Lower lobe of right lung (tissue), 2 donors: ENCODE measurements around the gene PATZ1. TPM values are rescaled to one million over a fixed set of nuclear protein-coding genes. Genes with fewer than 3 reads are reported as not detected.
"Not testable (repeated sequence)": the region's sequence is repeated elsewhere in the genome, so short reads cannot be mapped to it uniquely, and the experiment has no call there.

Experiments
- ATAC-seq, 2 donors: fragments of 200-7000 bp; cut with Tn5 transposase; one replicate each; pipeline ENCODE4 v1.9.1; 2020 to 2022; ENCODE audit warnings: mild to moderate bottlenecking in 2 of 2, moderate library complexity in 2 of 2
- DNase-seq: peaks from one replicate; pipeline ENCODE4 v3.0.0-alpha.2; 2020
- H3K27ac ChIP-seq: fragments of 200-600 bp; one replicate; pipeline ENCODE4 v1.8.0; 2022
- H3K27me3 ChIP-seq: fragments of 200-600 bp; one replicate; pipeline ENCODE4 v1.8.0; 2022; ENCODE audit warnings: low read depth
- H3K36me3 ChIP-seq: fragments of 200-600 bp; one replicate; pipeline ENCODE4 v1.8.0; 2022; ENCODE audit warnings: mild to moderate bottlenecking
- H3K4me1 ChIP-seq: fragments of 200-600 bp; one replicate; pipeline ENCODE4 v1.8.0; 2022
- H3K4me3 ChIP-seq: fragments of 200-600 bp; one replicate; pipeline ENCODE4 v1.8.0; 2022; ENCODE audit warnings: mild to moderate bottlenecking
- H3K9me3 ChIP-seq: fragments of 200-600 bp; one replicate; pipeline ENCODE4 v1.8.0; 2022
- CTCF ChIP-seq: fragments of 200-600 bp; IDR thresholded peaks from one replicate; pipeline ENCODE4 v1.8.0; 2022; ENCODE audit warnings: antibody characterized with exemption, mild to moderate bottlenecking
- intact Hi-C: fragments of 100-400 bp; cut with DNase I; formaldehyde crosslinking; loops from one replicate; pipeline ENCODE4 v1.11.0; 2022
- long read RNA-seq: library from polyadenylated mRNA; unstranded; transcript quantifications from one replicate; pipeline ENCODE4 v2.0.0, GENCODE V29; 2021
- total RNA-seq: library from RNA; stranded (reverse); fragmentation: NEBNext Ultra II Directional; extraction: Animal tissue kit (Norgen Biotek cat#: 25700); gene quantifications from one replicate; pipeline ENCODE4 v1.2.1, GENCODE V29; 2021
- donor health status: DM: no; HTN: yes; CAD: no; lungs with severe emphysema.

Gene PATZ1
- 25.8 TPM for total RNA-seq
- long read RNA-seq, transcript PATZ1-201 (3 exons, 2,516 nt) = major isoform, 8 of 40 reads
- long read RNA-seq, transcript PATZ1-204 (5 exons, 3,711 nt) = minor isoform, 5 of 40 reads
- long read RNA-seq, transcript PATZ1-203 (4 exons, 3,638 nt) = minor isoform, 6 of 40 reads
- long read RNA-seq, partial matches to known transcripts = 7 of 40 reads
- long read RNA-seq, other reads (novel, unspliced or antisense) = 9 of 40 reads

- Histone ChIP-seq H3K27ac (peak within 1 kb of the TSS; percentile 92), H3K4me3 (peak within 1 kb of the TSS; percentile 80), H3K9me3 (no peaks in the 10 kb centered on the region), H3K4me1 (peaks cover 46% of the 10 kb centered on the region), H3K36me3 (peaks cover 19% of the 10 kb centered on the region), H3K27me3 (no peaks in the 10 kb centered on the region)
- DNase-seq (peak; percentile 81), ATAC-seq (peak; percentile 23 to 35)
- TF ChIP-seq CTCF = no peak
- intact Hi-C loops = no loop called here
Observed at GRCh38 chr22:31346255-31346732, at the start of gene PATZ1. Gene PATZ1 (minus strand): TSS chr22:31346346. CDS start chr22:31345602, 744 bp downstream.

GRCh38 chr22:31394326-31394725 is 48.2 kb upstream of the PATZ1 start:
- peaks cover 9% of the 10 kb centered on the region for H3K4me1 ChIP-seq
- no peak overlapping the region for H3K27ac ChIP-seq
- H3K9me3 ChIP-seq = no peaks in the 10 kb centered on the region
- TF ChIP-seq CTCF = no peak
- DNase-seq (no peak), ATAC-seq (no peak)
- intact Hi-C loops = no loop called here
- no peaks in the 10 kb centered on the region for H3K36me3 ChIP-seq
- H3K27me3 ChIP-seq = no peaks in the 10 kb centered on the region
- H3K4me3 ChIP-seq = no peak overlapping the region

GRCh38 chr22:31393893-31394292 is 47.7 kb upstream of the PATZ1 start:
- no peak for ATAC-seq

GRCh38 chr22:31378651-31379050 is 32.5 kb upstream of the PATZ1 start:
- H3K36me3 ChIP-seq, intact Hi-C loops, DNase-seq, H3K4me3 ChIP-seq, H3K9me3 ChIP-seq, ATAC-seq, H3K27me3 ChIP-seq, H3K4me1 ChIP-seq, H3K27ac ChIP-seq: not testable (repeated sequence)

More at GRCh38 chr22:31393893-31394292, 47.7 kb upstream of the PATZ1 start:
- DNase-seq = no peak
- no peak overlapping the region for H3K27ac ChIP-seq
- intact Hi-C loops = no loop called here
- no peak for TF ChIP-seq CTCF
- no peaks in the 10 kb centered on the region for H3K36me3 ChIP-seq
- H3K4me1 ChIP-seq = peaks cover 7% of the 10 kb centered on the region
- no peaks in the 10 kb centered on the region for H3K9me3 ChIP-seq
- no peaks in the 10 kb centered on the region for H3K27me3 ChIP-seq
- H3K4me3 ChIP-seq = no peak overlapping the region

GRCh38 chr22:31378123-31378522 is 32.0 kb upstream of the PATZ1 start:
- no peaks in the 10 kb centered on the region for H3K9me3 ChIP-seq
- DNase-seq (no peak), ATAC-seq (no peak)
- no peak overlapping the region for H3K4me3 ChIP-seq
- no peaks in the 10 kb centered on the region for H3K36me3 ChIP-seq
- TF ChIP-seq CTCF = no peak
- intact Hi-C loops = no loop called here
- H3K4me1 ChIP-seq = no peaks in the 10 kb centered on the region
- H3K27me3 ChIP-seq = no peaks in the 10 kb centered on the region
- no peak overlapping the region for H3K27ac ChIP-seq

- no peak for TF ChIP-seq CTCF
- no peak for DNase-seq
- no peak overlapping the region for H3K4me3 ChIP-seq
- H3K36me3 ChIP-seq = no peaks in the 10 kb centered on the region
- H3K4me1 ChIP-seq = no peaks in the 10 kb centered on the region
- H3K9me3 ChIP-seq = no peaks in the 10 kb centered on the region
- intact Hi-C loops = no loop called here
- ATAC-seq = no peak
- no peak overlapping the region for H3K27ac ChIP-seq
- H3K27me3 ChIP-seq = no peaks in the 10 kb centered on the region
Observed at GRCh38 chr22:31377612-31378011, 31.5 kb upstream of the PATZ1 start.
